ENCODE data around the gene WWC2. TPM values are rescaled to one million over a fixed set of nuclear protein-coding genes. Genes with fewer than 3 reads are reported as not detected.

WWC2 gene
- polyA plus RNA-seq, 3 donors from 2014 or later: 0.13 to 3.7 (median 0.78) TPM

DNA sequence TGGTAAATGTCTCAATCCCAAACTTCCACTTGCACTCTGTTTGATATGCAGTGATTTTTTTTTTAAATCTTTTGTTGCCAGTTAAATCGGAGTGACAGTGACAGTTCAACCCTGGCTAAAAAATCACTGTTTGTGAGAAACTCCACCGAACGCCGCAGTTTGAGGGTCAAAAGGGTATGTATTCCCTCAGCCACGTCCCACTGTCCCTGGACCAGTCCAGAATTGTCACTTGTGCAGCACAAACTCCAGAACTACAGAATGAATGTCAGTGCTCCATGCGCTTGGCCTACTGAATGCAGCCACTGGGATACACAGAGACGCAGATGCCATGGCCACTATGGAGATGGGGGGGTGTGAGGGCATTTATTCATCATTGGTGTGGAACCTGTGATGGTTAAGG, 186.8 kb downstream of the WWC2 start:
- Mint-ChIP-seq H3K27ac (no peak overlapping the region), H3K4me3 (no peak overlapping the region), H3K4me1 (no peaks in the 10 kb centered on the region), H3K36me3 (peaks cover 7 to 37% (median 16%) of the 10 kb centered on the region in 3 donors), H3K27me3 (ENCODE audit: low read depth in 3 of 3) (peaks cover 0 to 2% (median 2%) of the 10 kb centered on the region in 3 donors), H3K9me3 (no peaks in the 10 kb centered on the region)
- no peak for DNase-seq

DNA sequence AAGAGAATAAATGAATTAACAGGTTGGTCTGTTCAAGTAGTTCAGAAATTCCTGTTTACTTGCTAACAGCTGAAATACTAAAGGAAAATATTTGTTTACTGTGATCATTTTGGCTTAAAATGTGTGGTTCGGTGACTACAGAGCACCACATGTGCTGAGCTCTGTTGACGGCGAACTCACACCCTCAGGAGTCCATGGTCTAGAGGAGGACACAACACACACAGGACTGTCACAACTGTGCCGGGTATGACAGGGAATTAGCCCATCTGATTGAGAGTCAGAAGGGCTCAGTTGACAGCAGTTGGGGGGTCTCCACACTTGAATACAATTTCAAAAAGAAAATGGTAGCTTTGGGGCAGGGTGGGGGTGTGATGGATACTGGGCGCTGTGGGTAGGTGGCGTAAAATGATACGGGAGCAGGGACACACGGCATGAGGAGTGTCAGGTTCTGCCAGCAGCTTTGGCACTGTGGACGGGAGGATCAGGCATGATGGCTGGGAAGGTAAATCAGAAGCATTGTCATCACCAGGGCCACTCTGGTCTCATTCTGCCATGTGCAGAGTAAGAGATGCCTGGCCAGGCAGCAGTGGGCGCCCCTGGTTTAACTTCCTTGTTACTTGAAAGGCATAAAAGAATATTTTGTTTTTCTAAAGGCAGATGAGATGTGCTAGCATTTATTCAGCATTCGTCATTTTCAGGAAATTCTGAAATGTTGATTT, 187.7 kb downstream of the WWC2 start:
- Mint-ChIP-seq H3K36me3 (peaks cover 7 to 40% (median 18%) of the 10 kb centered on the region in 3 donors), H3K4me1 (no peaks in the 10 kb centered on the region), H3K27me3 (ENCODE audit: low read depth in 3 of 3) (peaks cover 0 to 2% (median 2%) of the 10 kb centered on the region in 3 donors), H3K9me3 (no peaks in the 10 kb centered on the region), H3K4me3 (no peak overlapping the region), H3K27ac (no peak overlapping the region)
- DNase-seq: no peak

DNA sequence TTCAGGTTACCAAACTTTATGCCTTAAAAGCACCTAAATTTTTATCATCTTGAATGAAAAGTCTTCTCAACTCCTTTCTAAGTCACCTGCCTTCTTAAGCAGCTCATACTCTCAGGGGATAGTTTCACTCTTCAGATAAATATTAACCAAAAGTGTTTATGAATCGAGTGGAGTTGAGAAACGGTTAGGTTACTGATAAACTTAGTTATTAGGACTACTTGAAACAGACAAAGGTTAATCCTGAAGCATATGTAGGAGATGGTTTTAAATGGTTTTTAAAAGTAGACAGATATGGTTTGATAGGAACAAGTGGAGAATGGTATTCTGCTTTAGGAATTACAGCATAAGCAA, 188.2 kb downstream of the WWC2 start:
- no peak for DNase-seq
- no peak overlapping the region for H3K27ac Mint-ChIP-seq

DNA sequence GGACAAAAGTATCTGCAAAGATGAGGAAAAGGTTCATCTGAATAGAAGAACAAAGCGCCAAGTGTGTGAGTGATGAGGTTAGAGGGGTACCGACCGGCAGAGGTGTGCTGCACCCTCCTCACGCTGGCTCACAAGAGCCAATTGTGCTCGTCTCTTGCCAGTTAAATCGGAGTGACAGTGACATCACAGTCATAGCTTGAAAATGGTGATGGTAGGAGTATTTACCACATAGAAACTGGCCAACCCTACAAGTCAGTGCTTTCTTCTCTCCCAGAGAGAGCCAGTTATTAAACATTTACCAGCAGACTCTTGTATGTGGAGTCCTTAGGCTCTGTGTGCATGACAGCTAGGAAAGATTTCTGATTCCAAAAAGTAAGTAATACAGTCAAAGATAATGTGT, 188.6 kb downstream of the WWC2 start:
- no peak for DNase-seq
- Mint-ChIP-seq H3K4me3 (no peak overlapping the region), H3K4me1 (no peaks in the 10 kb centered on the region), H3K27ac (no peak overlapping the region), H3K9me3 (no peaks in the 10 kb centered on the region), H3K36me3 (peaks cover 7 to 39% (median 12%) of the 10 kb centered on the region in 3 donors), H3K27me3 (ENCODE audit: low read depth in 3 of 3) (peaks cover 0 to 2% (median 2%) of the 10 kb centered on the region in 3 donors)

More for the DNA sequence above, 188.2 kb downstream of the WWC2 start:
- H3K27me3 Mint-ChIP-seq (ENCODE audit: low read depth in 3 of 3): peaks cover 0 to 2% (median 2%) of the 10 kb centered on the region in 3 donors
- peaks cover 7 to 39% (median 16%) of the 10 kb centered on the region in 3 donors for H3K36me3 Mint-ChIP-seq
- H3K4me1 Mint-ChIP-seq: no peaks in the 10 kb centered on the region
- no peak overlapping the region for H3K4me3 Mint-ChIP-seq
- H3K9me3 Mint-ChIP-seq: no peaks in the 10 kb centered on the region

DNA sequence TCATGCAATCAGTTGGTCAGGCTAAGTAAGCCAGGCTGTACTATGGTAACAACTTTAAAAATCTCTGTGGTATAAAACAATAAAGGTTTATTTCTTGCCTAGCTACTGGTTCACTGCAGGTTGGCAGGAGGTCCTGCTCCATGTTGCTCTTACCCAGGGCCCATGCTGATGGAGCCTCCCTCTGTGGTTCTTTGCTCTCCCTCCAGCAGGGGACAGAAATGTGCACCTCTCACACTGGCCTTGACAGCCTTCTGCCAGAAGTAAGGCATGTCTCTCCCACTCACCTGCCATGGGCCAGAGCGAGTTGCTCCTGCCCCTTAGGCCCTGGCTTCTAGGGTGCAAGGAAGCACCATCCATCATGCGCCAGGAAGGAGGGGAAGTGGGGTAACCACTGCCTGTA, 189.9 kb downstream of the WWC2 start:
- H3K27me3 Mint-ChIP-seq (ENCODE audit: low read depth in 3 of 3): peaks cover 0 to 2% (median 2%) of the 10 kb centered on the region in 3 donors
- peaks cover 7 to 34% (median 12%) of the 10 kb centered on the region in 3 donors for H3K36me3 Mint-ChIP-seq
- H3K27ac Mint-ChIP-seq: peak overlapping the region in 1 of 6 donors; percentile 22
- H3K4me1 Mint-ChIP-seq: no peaks in the 10 kb centered on the region
- no peak for DNase-seq
- no peaks in the 10 kb centered on the region for H3K9me3 Mint-ChIP-seq
- H3K4me3 Mint-ChIP-seq: no peak overlapping the region

DNA sequence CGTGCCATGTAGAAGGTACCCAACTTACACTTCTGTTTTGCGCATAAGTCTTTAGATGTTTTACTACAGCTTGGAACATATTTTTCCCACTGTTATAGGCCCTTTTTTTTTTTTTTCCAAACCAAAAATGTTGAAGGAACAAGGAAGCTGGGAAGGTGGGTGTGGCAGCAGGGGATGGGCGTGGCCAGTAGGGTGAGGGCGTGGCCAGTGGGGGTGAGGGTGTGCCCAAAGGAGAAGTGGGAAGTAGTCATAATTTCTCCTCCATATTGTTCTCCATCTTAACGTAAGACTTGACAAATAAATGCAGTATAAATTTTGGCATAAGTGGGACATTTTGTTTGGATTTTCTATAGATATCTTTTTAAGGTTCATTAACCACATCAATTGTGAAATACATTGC, 190.6 kb downstream of the WWC2 start:
- no peak for DNase-seq
- Mint-ChIP-seq H3K27me3 (ENCODE audit: low read depth in 3 of 3) (peaks cover 1 to 4% (median 2%) of the 10 kb centered on the region in 3 donors), H3K27ac (no peak overlapping the region), H3K9me3 (no peaks in the 10 kb centered on the region), H3K36me3 (peaks cover 5 to 30% (median 15%) of the 10 kb centered on the region in 3 donors), H3K4me1 (no peaks in the 10 kb centered on the region), H3K4me3 (no peak overlapping the region)

DNA sequence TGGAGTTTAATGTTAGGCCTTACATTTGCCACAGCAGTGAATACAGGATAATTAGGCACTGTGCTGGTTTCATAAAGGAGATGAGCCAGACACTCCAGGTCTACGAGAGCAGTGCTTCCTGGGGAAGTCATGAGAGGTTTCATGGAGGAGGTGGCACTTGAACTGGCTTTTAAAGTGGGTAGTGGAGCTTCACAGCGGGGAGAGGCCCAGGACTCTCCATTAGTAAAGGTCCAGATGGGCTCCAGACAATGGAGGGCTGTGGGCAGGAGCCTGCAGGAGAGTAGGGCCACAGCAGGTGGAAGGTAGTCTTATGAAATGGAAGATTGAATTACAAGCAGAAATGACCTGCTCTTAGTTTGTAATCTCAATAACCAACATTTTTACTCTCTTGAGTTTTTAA, 192.0 kb downstream of the WWC2 start:
- Mint-ChIP-seq H3K36me3 (peaks cover 1 to 28% (median 12%) of the 10 kb centered on the region in 3 donors), H3K4me1 (no peaks in the 10 kb centered on the region), H3K27me3 (ENCODE audit: low read depth in 3 of 3) (peaks cover 1 to 6% (median 2%) of the 10 kb centered on the region in 3 donors), H3K4me3 (no peak overlapping the region), H3K9me3 (no peaks in the 10 kb centered on the region), H3K27ac (no peak overlapping the region)
- DNase-seq: no peak

DNA sequence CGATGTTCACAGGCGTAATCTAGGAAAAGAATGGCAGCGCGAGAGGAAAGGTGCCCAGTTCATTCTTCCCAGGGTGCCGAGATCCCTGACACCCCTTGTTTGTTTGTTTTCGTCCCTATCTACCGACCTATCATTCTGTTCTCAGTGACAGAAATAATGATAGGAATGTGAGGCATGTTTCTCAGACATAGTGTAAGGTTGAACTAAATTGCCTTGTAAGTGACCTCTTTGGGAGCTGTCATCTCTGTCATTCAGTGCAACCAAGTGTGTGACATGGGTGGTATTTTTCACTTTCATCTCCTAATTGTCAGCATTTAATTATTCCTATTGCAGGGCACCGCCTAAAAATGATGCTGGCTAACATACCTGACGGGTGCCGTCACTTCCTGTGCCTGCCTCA, 196.7 kb downstream of the WWC2 start:
- no peak for DNase-seq
- Mint-ChIP-seq H3K9me3 (no peaks in the 10 kb centered on the region), H3K36me3 (peaks cover 0 to 25% (median 15%) of the 10 kb centered on the region in 3 donors), H3K27ac (no peak overlapping the region), H3K4me3 (no peak overlapping the region), H3K4me1 (no peaks in the 10 kb centered on the region), H3K27me3 (ENCODE audit: low read depth in 3 of 3) (peaks cover 1 to 4% (median 3%) of the 10 kb centered on the region in 3 donors)

DNA sequence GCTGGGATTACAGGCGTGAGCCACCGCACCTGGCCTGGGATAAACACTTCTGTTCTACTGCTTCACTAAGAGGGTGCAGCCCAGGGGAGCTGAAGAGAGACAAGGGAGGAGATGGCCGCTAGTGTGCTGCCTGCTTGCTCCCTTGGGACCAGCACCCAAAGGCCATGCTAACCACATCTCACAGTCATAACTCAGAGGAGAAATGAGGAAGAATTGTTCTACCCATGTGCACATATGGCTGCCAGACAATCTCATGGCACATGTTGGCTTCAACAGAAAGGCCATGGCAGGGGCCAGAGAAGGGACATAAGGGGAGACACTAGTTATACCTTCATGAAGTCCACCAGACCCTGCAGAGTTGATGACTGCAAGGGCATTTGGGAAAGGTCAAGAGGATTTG, 198.6 kb downstream of the WWC2 start:
- Mint-ChIP-seq H3K27me3 (ENCODE audit: low read depth in 3 of 3) (peaks cover 1 to 4% (median 3%) of the 10 kb centered on the region in 3 donors), H3K4me3 (no peak overlapping the region), H3K36me3 (peaks cover 0 to 16% (median 11%) of the 10 kb centered on the region in 3 donors), H3K9me3 (no peaks in the 10 kb centered on the region), H3K4me1 (no peaks in the 10 kb centered on the region), H3K27ac (no peak overlapping the region)
- no peak for DNase-seq

DNA sequence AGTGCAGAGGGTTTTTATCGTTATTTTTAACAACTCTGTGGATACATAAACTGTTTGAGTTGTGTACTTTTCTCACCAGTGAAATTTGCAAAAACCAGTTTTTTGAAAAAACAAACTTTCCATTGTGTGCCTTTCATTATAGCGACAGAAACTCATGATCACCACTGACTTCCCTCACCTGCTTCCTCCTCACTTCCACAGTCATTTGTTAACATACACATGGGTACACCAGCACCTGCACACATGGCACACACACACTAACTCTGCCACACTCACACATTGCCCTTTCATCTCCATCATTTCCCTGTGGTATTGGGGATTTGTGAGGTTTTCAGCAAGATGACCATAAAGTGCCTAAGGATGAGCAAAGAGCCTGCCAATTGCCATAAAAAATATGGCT, 200.4 kb downstream of the WWC2 start:
- H3K9me3 Mint-ChIP-seq: no peaks in the 10 kb centered on the region
- DNase-seq: no peak
- H3K4me1 Mint-ChIP-seq: no peaks in the 10 kb centered on the region
- H3K4me3 Mint-ChIP-seq: no peak overlapping the region
- H3K27me3 Mint-ChIP-seq (ENCODE audit: low read depth in 3 of 3): peaks cover 0 to 3% (median 3%) of the 10 kb centered on the region in 3 donors
- peaks cover 0 to 15% (median 7%) of the 10 kb centered on the region in 3 donors for H3K36me3 Mint-ChIP-seq
- no peak overlapping the region for H3K27ac Mint-ChIP-seq

DNA sequence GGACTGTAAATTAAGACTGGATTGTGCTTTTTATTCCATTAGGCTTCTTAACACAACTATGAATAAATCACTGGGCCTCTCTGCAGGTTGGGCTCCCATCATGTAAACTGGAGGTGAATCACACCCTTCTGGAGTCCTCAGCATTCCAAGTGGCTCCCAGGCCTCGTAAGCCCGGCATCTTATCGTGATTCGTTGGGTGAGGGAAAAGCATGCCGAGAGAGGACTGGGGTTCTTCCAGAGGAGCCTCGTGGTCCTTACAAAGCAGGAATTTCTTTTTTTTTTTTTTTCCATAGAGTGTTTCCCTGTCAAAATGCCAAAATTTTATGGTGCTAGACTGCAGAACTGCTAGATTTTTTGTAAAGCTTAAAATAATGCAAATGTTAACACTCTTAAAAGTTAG, 201.0 kb downstream of the WWC2 start:
- no peak for DNase-seq
- Mint-ChIP-seq H3K4me1 (no peaks in the 10 kb centered on the region), H3K27ac (no peak overlapping the region), H3K36me3 (peaks cover 0 to 12% (median 5%) of the 10 kb centered on the region in 3 donors), H3K4me3 (no peak overlapping the region), H3K27me3 (ENCODE audit: low read depth in 3 of 3) (peaks cover 0 to 3% (median 2%) of the 10 kb centered on the region in 3 donors), H3K9me3 (no peaks in the 10 kb centered on the region)

DNA sequence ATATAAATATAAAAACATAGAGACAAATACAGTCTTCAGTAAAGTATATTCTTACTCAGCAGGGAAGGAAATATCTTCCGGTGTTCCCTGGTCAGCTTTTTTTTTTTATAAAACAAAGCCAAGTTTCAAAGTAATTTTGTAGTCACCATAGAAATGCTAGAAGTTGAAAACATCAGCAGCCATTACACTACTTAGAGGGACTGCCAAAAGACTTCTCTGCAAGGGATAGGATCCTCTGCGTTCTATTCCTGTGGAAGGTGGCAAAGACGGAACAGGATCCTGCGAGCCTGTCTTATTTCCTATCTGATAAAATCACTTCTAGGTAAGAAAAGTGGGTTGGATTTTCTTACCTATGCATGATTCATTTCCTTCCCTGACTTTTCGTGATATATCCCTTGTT, 201.6 kb downstream of the WWC2 start:
- no peak overlapping the region for H3K4me3 Mint-ChIP-seq
- H3K27me3 Mint-ChIP-seq (ENCODE audit: low read depth in 3 of 3): peaks cover 0 to 3% (median 2%) of the 10 kb centered on the region in 3 donors
- no peak overlapping the region for H3K27ac Mint-ChIP-seq
- H3K36me3 Mint-ChIP-seq: peaks cover 0 to 12% (median 5%) of the 10 kb centered on the region in 3 donors
- DNase-seq: no peak
- no peaks in the 10 kb centered on the region for H3K9me3 Mint-ChIP-seq
- H3K4me1 Mint-ChIP-seq: no peaks in the 10 kb centered on the region

DNA sequence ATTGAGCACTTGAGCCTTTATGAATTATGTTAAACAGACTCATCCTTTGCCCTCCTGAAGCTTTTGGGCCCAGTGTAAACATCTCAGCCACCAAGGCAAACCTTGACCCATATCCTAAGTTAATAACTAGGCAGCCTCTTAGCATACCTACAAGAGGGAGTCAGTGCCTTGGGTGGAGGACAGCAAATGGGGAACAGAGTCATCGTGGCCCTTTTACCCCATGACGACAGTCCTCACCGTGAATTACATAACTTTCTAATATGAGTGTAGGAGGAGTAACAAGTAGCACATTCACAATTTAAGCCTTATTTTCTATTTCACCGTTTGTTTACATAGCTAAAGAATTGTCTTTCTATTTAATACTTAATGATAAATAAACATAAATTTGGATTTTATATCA, 204.2 kb downstream of the WWC2 start:
- Mint-ChIP-seq H3K4me3 (no peak overlapping the region), H3K27me3 (ENCODE audit: low read depth in 3 of 3) (peaks cover 0 to 3% (median 0%) of the 10 kb centered on the region in 3 donors), H3K36me3 (peaks cover 0 to 11% (median 5%) of the 10 kb centered on the region in 3 donors), H3K27ac (no peak overlapping the region), H3K4me1 (peaks cover 0 to 5% of the 10 kb centered on the region in 2 donors), H3K9me3 (no peaks in the 10 kb centered on the region)
- no peak for DNase-seq

DNA sequence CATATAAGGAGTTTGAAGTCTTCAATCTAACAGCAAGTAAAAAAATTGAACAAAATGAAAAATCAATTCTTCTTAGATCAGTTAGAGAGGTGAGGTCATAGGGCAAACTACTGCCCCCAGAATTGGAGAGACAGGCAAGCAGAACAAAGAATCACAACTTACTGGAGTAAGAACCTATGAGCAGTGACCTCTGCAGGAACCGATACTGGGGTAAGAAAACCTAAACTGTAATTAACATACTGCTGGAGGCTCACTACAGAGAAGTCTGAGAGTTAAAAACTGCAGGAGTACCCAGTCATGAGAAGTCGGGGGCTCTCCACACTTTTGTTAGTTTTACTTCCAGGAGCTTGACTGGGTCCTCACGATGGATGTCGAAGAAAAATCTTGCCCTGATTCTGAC, 205.0 kb downstream of the WWC2 start:
- Mint-ChIP-seq H3K27me3 (ENCODE audit: low read depth in 3 of 3) (peaks cover 0 to 3% (median 0%) of the 10 kb centered on the region in 3 donors), H3K9me3 (no peaks in the 10 kb centered on the region), H3K4me1 (peaks cover 0 to 5% of the 10 kb centered on the region in 2 donors)

DNA sequence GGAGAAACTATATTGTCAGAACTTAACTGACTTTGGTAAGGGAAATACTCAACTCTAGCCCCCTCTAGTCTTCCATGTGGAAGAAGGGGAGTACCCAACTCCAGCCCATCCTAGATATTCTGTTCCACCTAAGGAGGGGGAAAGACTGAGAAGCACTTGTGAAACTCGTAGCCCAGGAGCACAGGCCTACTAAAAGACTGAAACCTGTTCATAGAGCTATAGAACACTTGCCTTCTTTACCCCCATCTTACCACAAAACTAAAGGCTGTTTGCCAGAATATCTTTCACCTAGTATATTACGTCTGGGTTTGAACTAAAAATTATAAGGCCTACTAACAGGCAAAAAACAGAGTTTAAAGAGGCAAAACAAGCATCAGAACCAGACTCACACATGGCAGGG, 205.5 kb downstream of the WWC2 start:
- H3K4me1 Mint-ChIP-seq: peaks cover 0 to 5% of the 10 kb centered on the region in 2 donors
- H3K36me3 Mint-ChIP-seq: peaks cover 0 to 3% (median 2%) of the 10 kb centered on the region in 3 donors
- no peak overlapping the region for H3K4me3 Mint-ChIP-seq
- no peak for DNase-seq
- H3K9me3 Mint-ChIP-seq: no peaks in the 10 kb centered on the region
- H3K27me3 Mint-ChIP-seq (ENCODE audit: low read depth in 3 of 3): peaks cover 0 to under 1% (median 0%) of the 10 kb centered on the region in 3 donors
- no peak overlapping the region for H3K27ac Mint-ChIP-seq

More for the DNA sequence above, 205.0 kb downstream of the WWC2 start:
- Mint-ChIP-seq H3K36me3 (peaks cover 0 to 5% (median 5%) of the 10 kb centered on the region in 3 donors), H3K4me3 (no peak overlapping the region), H3K27ac (no peak overlapping the region)
- no peak for DNase-seq

Measured in immature natural killer cell (primary cell).